IMR-90 (cell line): ENCODE measurements around the gene RAPGEF2. TPM values are rescaled to one million over a fixed set of nuclear protein-coding genes. Genes with fewer than 3 reads are reported as not detected.

ENCODE experiments used
- ATAC-seq: fragments of 200-7000 bp; cut with Tn5 transposase; 2 replicates; pipeline ENCODE4 v1.9.1; 2020; ENCODE audit warnings: low read depth, mild to moderate bottlenecking, moderate library complexity
- BruUV-seq: library from RNA; stranded (reverse); fragments of 400-500 nt; replicated peaks from 2 replicates; lab custom pipeline; 2021; lab: Mats Ljungman, UMichigan
- CTCF ChIA-PET: fragments of 300-600 bp; formaldehyde crosslinking; extraction: SDS; loops from one replicate; lab custom pipeline; 2021; ENCODE audit warnings: antibody characterized with exemption; lab: Yijun Ruan, JAX
- POLR2A ChIA-PET: fragments of 300-600 bp; sonication (Branson Sonifier 250); formaldehyde crosslinking; loops from one replicate; lab custom pipeline; 2022; ENCODE audit warnings: antibody characterized with exemption; ENCODE audit not compliant: unreplicated experiment; lab: Charles Lee
- DNase-seq: peaks from one replicate; pipeline ENCODE4 v3.0.0; 2013
- H2AFZ ChIP-seq: replicated peaks from 2 replicates; pipeline ENCODE3; 2013; ENCODE audit warnings: low read length, mild to moderate bottlenecking; ENCODE audit not compliant: poor library complexity
- H2AK5ac ChIP-seq: 2 replicates; pipeline ENCODE4 v1.6.1; 2013; ENCODE audit warnings: low read depth, low read length, inconsistent platforms
- H2AK9ac ChIP-seq: replicated peaks from 2 replicates; pipeline ENCODE3; 2013; ENCODE audit warnings: mild to moderate bottlenecking, low read depth, low read length, moderate library complexity; ENCODE audit not compliant: poor library complexity
- H2BK120ac ChIP-seq: 2 replicates; pipeline ENCODE4 v1.6.1; 2013; ENCODE audit warnings: low read depth, low read length, inconsistent platforms
- H2BK15ac ChIP-seq: 3 replicates; pipeline ENCODE4 v1.6.1; 2013; ENCODE audit warnings: low read depth, low read length, inconsistent platforms
- H2BK20ac ChIP-seq: 2 replicates; pipeline ENCODE4 v1.6.1; 2013; ENCODE audit warnings: low read depth, mild to moderate bottlenecking, inconsistent platforms, low read length, moderate library complexity
- H2BK5ac ChIP-seq: 2 replicates; pipeline ENCODE4 v1.6.1; 2013; ENCODE audit warnings: mild to moderate bottlenecking, low read depth, low read length, inconsistent platforms; ENCODE audit not compliant: poor library complexity, severe bottlenecking
- H3K14ac ChIP-seq: replicated peaks from 2 replicates; pipeline ENCODE4 v1.6.1; 2013; ENCODE audit warnings: low read depth, low read length, inconsistent platforms
- H3K18ac ChIP-seq: 2 replicates; pipeline ENCODE4 v1.6.1; 2013; ENCODE audit warnings: low read depth, low read length, control low read depth
- H3K23ac ChIP-seq: 2 replicates; pipeline ENCODE4 v1.6.1; 2013; ENCODE audit warnings: low read depth, low read length, inconsistent platforms
- H3K27ac ChIP-seq: 2 replicates; pipeline ENCODE4 v1.5.1; 2013; ENCODE audit warnings: mild to moderate bottlenecking, control low read depth, low read length; ENCODE audit not compliant: insufficient read depth
- H3K27me3 ChIP-seq: 2 replicates; pipeline ENCODE4 v1.6.1; 2013; ENCODE audit warnings: low read length; ENCODE audit not compliant: control insufficient read depth, insufficient read depth
- H3K36me3 ChIP-seq: 2 replicates; pipeline ENCODE4 v1.6.1; 2013; ENCODE audit warnings: low read length, mixed read lengths; ENCODE audit not compliant: control insufficient read depth, insufficient read depth
- H3K4ac ChIP-seq: 2 replicates; pipeline ENCODE4 v1.6.1; 2013; ENCODE audit warnings: low read depth, low read length, inconsistent platforms
- H3K4me1 ChIP-seq: 2 replicates; pipeline ENCODE4 v1.6.1; 2013; ENCODE audit warnings: low read length, mixed read lengths; ENCODE audit not compliant: control insufficient read depth, insufficient read depth
- H3K4me2 ChIP-seq: 2 replicates; pipeline ENCODE4 v1.6.1; 2013; ENCODE audit warnings: low read depth, mild to moderate bottlenecking, control low read depth, low read length, moderate library complexity
- H3K4me3 ChIP-seq: 2 replicates; pipeline ENCODE4 v1.5.1; 2013; ENCODE audit warnings: low read depth, mild to moderate bottlenecking, control low read depth, low read length, moderate library complexity; ENCODE audit not compliant: insufficient read depth
- H3K56ac ChIP-seq: 2 replicates; pipeline ENCODE4 v1.6.1; 2013; ENCODE audit warnings: low read length, inconsistent platforms; ENCODE audit not compliant: insufficient read depth; ENCODE audit errors: extremely low read depth
- H3K79me1 ChIP-seq, 2 experiments: 2 replicates each; pipeline ENCODE4 v1.6.1; 2013; ENCODE audit warnings: low read length in 2 of 2, inconsistent platforms in 1 of 2, low read depth in 1 of 2
- H3K9ac ChIP-seq: 2 replicates; pipeline ENCODE4 v1.6.1; 2013; ENCODE audit warnings: low read depth, low read length, control low read depth
- H3K9me1 ChIP-seq: 2 replicates; pipeline ENCODE4 v1.6.1; 2013; ENCODE audit warnings: low read length, inconsistent platforms; ENCODE audit not compliant: insufficient read depth
- H3K9me3 ChIP-seq: 2 replicates; pipeline ENCODE4 v1.6.1; 2013; ENCODE audit warnings: low read length; ENCODE audit not compliant: control insufficient read depth, insufficient read depth
- H4K20me1 ChIP-seq: 2 replicates; pipeline ENCODE4 v1.6.1; 2013; ENCODE audit warnings: low read length, inconsistent platforms; ENCODE audit not compliant: insufficient read depth
- H4K5ac ChIP-seq: 2 replicates; pipeline ENCODE4 v1.6.1; 2013; ENCODE audit warnings: mild to moderate bottlenecking, low read depth, low read length, control low read depth
- H4K8ac ChIP-seq, 2 experiments: 2 replicates each; pipeline ENCODE4 v1.6.1; 2013; ENCODE audit warnings: low read depth in 2 of 2, low read length in 2 of 2, control low read depth in 1 of 2, inconsistent platforms in 1 of 2
- H4K91ac ChIP-seq: 2 replicates; pipeline ENCODE4 v1.6.1; 2013; ENCODE audit warnings: low read depth, low read length, inconsistent platforms; ENCODE audit not compliant: insufficient read depth
- BHLHE40 ChIP-seq: fragments of 150-350 bp; IDR thresholded peaks from 2 replicates; pipeline ENCODE4 v1.6.1; 2016; ENCODE audit warnings: mild to moderate bottlenecking, low read depth, low read length
- ELK1 ChIP-seq: fragments of 150-350 bp; IDR thresholded peaks from 2 replicates; pipeline ENCODE4 v1.6.1; 2016; ENCODE audit warnings: low read depth, mild to moderate bottlenecking, low read length, moderate library complexity, borderline replicate concordance
- NFE2L2 ChIP-seq: fragments of 150-350 bp; IDR thresholded peaks from 2 replicates; pipeline ENCODE4 v1.6.1; 2016; ENCODE audit warnings: low read depth, mild to moderate bottlenecking, low read length
- POLR2A ChIP-seq: IDR thresholded peaks from 2 replicates; pipeline ENCODE4 v1.6.1; 2012; ENCODE audit warnings: mild to moderate bottlenecking, low read depth, low read length
- RCOR1 ChIP-seq: IDR thresholded peaks from 2 replicates; pipeline ENCODE4 v1.6.1; 2012; ENCODE audit warnings: mild to moderate bottlenecking, low read length, improper control_type of control experiment; ENCODE audit not compliant: insufficient replicate concordance
- RFX5 ChIP-seq: IDR thresholded peaks from 2 replicates; pipeline ENCODE4 v1.8.0; 2012; ENCODE audit warnings: low read depth, mild to moderate bottlenecking, low read length, moderate library complexity
- WGBS, 2 experiments: methylation state at CpG; one replicate each; pipeline versions ENCODE4 v1.1.5 to v1.1.7; 2013; ENCODE audit warnings: missing lambda C conversion rate in 2 of 2; ENCODE audit not compliant: insufficient read length in 1 of 2; ENCODE audit errors: extremely low coverage in 2 of 2; 5-methylcytosine and 5-hydroxymethylcytosine counted together
- dilution Hi-C: fragments of 300-500 bp; cut with HindIII; formaldehyde crosslinking; loops from one replicate; pipeline ENCODE4 v1.14.3; 2018; ENCODE audit warnings: low sequenced_read_pairs; ENCODE audit not compliant: unreplicated experiment
- in situ Hi-C: fragments of 300-500 bp; cut with MboI; formaldehyde crosslinking; loops from 3 replicates; pipeline ENCODE4 v1.14.3; 2019; ENCODE audit warnings: low sequenced_read_pairs, inconsistent platforms, mixed read lengths
- intact Hi-C: fragments of 100-400 bp; cut with micrococcal nuclease; formaldehyde crosslinking; loops from 2 replicates; pipeline ENCODE4 v1.10.0; 2022
- polyA plus RNA-seq, 3 experiments: library from polyadenylated mRNA; depleted of rRNA; stranded (reverse); fragments of >200 nt; gene quantifications; 2 replicates each; pipeline ENCODE4 v1.2.3, GENCODE V29; 2012; ENCODE audit warnings: low replicate concordance in 1 of 3
- total RNA-seq: library from RNA; depleted of rRNA; stranded (reverse); fragments of >200 nt; gene quantifications from 2 replicates; pipeline ENCODE4 v1.2.3, GENCODE V29; 2012

Gene RAPGEF2
- total and polyA plus RNA-seq, 2 of the 4 experiments (the other 2 are of a cell fraction): 27.6 to 109 TPM

GRCh38 chr4:159352609-159353008 is 249.7 kb downstream of the RAPGEF2 start:
- Histone ChIP-seq H3K79me1 (peaks cover 5 to 28% of the 10 kb centered on the region in 2 experiments), H2AFZ (no peak overlapping the region), H3K27ac (no peak overlapping the region), H2BK20ac (no peak overlapping the region), H3K14ac (no peak overlapping the region), H2AK5ac (peak overlapping the region; percentile 50; the same call in 1 of the 2 replicates), H3K56ac (no peak overlapping the region), H2BK120ac (no peak overlapping the region), H3K4ac (no peak overlapping the region), H4K91ac (no peak overlapping the region), H3K4me3 (no peak overlapping the region), H3K18ac (no peak overlapping the region), H4K8ac (no peak overlapping the region), H3K36me3 (peaks cover 28% of the 10 kb centered on the region), H4K20me1 (no peaks in the 10 kb centered on the region), H3K9ac (no peak overlapping the region), H2BK5ac (no peak overlapping the region), H3K4me2 (no peak overlapping the region), H2AK9ac (no peak overlapping the region), H3K9me1 (peaks cover 7% of the 10 kb centered on the region), H4K5ac (no peak overlapping the region), H3K23ac (no peak overlapping the region; the same call in 1 of the 2 replicates), H2BK15ac (no peak overlapping the region), H3K4me1 (peaks cover 2% of the 10 kb centered on the region; the same call in 1 of the 2 replicates), H3K27me3 (no peaks in the 10 kb centered on the region), H3K9me3 (no peaks in the 10 kb centered on the region)
- 90% methylated on average over 2 of the region's 7 CpGs; no CpG with 5 or more reads in 1 of the 2 experiments for WGBS, 2 experiments
- no peak for DNase-seq
- dilution Hi-C loops: no loop called here
- TF ChIP-seq POLR2A (no peak), RFX5 (no peak), RCOR1 (no peak), NFE2L2 (no peak), ELK1 (no peak), BHLHE40 (no peak)
- BruUV-seq: no TSS peak
- in situ Hi-C loops: no loop called here
- no peak for ATAC-seq
- CTCF ChIA-PET: interaction anchor here (1.3 kb wide), 1 partner anchor 14 kb away, joined by 4 read pairs; no protein-coding TSS in a partner anchor
- intact Hi-C loops: no loop called here
- POLR2A ChIA-PET: no interaction called here
